HG02588 (cell line): ENCODE data around the gene TXNRD2.

Experiments
- ATAC-seq: cut with Tn5 transposase; IDR thresholded peaks from one replicate; pipeline ENCODE4 v1.9.1; 2021; ENCODE audit warnings: mild to moderate bottlenecking, moderate library complexity; ENCODE audit not compliant: unreplicated experiment

The TXNRD2 gene

DNA sequence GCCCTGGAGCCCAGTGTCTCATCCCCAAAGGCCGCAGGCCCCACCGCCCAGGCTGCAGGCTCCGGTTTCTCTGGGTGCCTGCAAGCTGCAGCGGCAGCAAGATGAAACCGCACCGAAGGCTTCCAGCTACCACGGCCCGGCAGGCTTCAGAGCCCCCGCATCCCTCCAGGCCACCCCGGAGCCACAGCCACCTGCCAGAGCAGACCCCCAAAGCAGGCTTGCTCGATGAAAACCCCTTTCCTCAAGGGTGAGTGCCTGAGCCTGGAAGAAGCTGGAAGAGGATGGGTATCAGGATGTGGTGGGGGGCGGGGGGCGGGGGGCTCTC lies 62.4 kb downstream of the TXNRD2 start:
- ATAC-seq = no peak

DNA sequence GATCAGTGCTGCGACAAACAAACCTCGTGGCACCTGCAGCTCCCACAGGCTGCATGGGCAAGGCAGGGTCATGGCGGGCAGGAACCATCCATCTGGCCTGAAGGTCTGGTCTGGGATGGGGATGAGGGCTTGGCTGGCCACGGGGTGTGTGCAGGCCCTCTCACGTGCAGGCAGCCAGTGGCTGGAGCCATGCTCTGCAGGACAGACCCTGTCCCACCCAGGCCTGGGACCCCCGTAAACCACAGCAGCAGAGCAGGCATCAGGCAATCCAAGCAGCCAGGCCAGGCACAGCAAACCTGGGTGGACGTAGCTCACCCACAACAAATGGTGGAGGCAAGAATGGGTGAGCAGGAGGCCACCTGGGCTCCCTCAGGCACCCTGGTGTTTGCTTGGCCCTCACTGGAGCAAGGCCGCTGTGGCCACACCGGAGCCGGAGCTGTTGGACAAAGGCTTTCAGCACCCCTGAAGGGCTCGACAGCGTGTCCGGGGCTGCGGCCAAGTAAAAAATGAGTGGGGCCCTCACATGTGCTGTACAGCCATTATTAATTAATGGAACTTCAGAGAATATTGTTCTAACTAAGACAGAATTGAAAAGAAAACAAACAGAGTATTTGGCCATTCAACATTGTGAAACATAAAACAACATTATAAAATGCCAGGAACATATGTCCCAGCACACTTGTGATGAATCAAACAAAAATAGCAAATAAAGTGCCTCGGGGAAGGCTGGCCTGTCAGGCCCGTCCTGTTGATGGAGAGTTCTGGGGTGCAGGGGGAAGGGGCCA lies 63.0 kb downstream of the TXNRD2 start:
- ATAC-seq = no peak

DNA sequence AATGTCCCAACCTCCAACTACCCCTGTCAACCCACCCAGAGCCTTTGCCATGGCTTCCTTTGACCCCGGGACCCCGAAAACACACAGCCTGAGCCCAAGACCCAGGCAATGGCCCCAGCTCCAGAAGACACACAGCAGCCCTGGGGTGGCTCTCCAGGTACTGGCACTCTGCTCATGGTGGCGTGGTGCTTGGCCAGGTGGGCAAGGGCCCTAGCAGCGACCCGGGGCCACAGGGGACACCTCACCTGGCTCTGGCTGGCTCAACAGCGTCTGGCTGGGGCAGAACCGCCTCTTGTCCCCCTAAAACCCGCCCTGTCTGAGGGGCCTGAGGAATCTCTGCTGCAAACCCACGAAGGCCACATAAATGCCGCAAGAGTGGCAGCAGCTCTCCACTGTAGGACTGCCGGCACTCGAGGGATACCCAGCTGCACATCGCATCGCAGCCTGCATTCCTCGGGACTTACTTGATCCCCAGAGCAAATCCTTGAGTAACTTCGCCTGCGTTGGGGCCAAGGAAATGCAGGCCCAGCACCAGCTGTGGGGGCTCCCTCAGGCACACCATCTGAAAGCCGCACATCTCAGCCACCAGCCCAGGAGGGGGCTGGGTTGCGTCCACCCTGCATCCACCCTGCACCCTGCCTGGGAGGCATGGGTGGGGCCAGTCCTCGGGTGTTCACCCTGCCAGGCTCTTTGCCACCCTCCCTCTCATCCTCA lies 63.8 kb downstream of the TXNRD2 start:
- no peak for ATAC-seq

DNA sequence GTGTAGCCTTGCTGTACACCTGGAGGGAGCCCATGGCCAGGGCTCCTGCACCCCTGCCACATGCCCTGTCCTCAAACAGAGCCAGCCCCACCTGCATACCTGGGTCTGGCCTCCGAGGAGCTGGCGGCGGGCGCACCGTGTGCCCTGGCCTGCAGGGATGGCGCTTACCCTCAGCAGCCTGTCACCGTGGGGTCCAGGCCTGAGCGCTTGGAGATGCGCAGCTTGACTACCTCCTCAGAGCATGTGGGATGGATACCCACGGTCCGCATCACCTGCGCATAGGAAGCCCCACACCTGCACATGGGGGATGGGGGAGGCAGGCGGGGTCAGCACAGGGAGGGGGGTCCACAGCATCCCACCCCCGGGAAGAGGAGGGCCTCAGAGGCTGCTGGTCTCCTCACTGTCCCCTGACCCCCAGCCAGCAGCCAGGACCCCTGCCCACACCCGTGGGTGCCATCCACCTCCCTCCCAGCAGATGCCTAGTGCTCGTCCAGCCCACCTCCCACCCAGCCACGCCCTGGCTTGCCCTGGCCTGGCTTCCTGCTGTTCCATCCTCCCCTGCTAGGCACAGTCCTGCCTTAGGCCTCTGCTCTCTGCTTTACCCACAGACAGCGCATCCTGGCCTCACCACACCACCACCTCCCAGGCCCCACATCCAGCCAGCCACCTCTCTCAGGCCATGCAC lies 64.5 kb downstream of the TXNRD2 start:
- no peak for ATAC-seq

DNA sequence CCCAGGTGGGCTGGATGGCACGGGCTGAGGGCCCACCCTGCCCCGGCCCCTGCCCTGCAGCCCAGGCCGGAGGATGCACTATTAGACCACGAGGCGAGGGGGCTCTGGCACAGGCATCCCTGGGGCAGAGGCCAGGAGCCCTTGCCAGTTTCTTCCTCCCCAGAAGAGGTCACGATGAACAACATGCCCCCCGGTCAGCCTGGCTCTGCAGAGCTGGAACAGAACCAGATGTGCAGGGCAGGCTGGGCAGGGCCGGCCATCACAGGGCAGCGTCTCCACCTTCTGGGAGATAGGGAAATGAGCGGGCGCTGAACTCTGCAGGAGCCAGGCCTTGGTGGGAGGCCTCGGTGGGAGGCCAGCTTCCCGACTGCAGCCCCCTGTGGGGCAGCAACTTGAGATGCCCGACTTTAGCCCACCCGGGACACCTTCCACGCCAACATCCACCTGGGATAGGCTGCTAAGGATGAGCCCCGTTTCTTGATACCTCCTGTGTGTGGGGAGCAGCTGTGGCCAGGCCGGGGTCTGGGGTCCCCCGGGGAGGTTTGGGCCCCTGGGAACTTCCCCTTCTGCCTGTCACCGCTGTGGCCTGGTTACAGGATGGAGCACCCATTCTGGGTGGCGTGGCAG lies 65.2 kb downstream of the TXNRD2 start:
- no peak for ATAC-seq

DNA sequence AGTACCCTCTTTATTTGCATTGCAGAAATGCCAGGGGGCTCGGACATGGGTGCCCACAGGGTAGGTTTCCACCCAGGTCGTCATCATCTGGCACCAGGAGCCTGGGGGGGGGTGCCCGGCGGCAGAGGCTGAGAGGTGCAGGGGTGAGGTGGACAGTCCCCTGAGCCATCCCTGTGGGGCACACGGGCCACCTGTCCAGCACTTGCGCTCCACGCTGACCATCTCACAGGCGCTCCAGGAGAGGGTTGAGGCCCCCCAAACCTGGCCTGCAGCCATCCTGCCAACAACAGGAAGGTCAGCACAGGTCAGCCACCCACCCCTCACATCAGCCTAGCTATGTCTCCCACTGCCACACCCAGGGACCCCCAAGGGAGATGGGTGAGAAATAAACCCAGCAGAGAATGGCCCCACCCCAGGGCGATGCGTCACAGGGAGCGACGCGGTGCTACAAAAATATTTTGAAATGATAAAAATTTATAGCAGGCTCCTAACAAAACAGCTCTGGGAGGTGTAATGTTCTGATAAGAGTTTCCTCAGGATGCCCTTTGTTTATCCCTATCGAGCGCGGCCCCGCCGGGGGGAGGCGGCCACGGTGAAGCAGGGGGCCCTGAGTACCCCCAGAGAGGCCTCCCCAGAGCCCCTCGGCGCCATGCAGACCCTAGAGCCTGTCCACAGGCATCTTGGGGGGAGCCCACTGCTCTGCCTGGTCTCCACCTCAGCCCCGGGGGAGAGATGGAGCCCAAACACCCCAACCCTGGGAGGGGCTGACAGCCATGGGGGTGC lies 65.9 kb downstream of the TXNRD2 start:
- ATAC-seq = no peak

DNA sequence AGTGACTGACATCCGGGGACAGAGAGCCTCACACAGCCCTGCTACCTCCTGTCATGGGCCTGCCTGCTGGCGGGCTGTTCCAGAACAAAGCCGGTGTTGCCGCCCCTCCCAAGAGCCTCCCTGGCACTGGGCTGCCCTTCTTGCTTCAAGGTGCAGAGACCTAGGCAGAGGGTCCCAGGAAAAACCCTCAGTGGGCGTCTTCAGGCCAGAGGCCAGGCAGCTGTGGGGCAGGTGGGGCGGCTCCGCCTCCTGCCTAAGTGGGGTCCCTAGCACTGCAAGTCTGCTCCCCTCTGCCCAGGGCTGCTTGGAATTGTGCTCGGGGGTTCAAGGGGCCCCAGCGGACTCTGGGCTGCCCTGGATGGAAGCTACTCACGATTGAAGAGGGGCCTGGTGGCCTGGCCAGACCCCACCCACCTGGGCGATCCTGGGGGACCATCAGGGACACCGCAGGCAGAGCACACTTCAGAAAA lies 66.5 kb downstream of the TXNRD2 start:
- ATAC-seq = no peak

DNA sequence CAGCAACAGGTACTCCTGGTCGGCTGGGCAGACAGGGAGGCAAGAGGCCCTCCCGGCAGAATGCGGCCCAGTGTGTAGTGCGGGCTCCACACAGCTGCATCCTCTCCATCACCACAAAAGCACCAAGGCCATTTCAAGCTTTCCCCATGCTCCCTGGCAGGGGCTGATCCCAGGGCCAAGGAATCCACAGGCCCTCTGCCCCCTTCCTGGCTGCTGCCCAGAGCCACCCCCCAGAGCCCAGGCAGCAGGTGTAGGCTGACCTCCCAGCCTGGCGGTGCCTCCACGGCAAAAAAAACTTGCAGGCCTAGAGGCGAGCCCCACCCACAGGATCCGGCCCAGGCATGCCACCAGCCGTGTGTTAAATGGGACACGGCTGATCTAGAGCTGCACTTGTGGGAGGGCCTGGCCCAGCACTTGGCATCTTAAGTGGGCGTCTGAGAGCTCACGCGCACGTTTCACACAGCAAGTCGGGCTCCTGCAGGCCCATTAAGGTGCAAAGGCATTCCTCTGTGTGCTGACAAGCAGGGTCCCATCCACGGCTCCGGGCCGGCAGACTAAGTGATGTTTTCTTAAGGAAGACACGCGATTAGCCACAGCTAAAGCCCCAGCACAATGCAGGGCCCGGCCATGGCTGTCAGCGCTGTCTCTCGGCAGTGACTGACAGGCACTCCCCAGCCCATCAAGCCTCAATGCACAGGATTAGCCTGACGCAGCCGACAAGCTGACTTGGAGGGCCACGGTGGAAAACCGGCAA lies 67.1 kb downstream of the TXNRD2 start:
- no peak for ATAC-seq

DNA sequence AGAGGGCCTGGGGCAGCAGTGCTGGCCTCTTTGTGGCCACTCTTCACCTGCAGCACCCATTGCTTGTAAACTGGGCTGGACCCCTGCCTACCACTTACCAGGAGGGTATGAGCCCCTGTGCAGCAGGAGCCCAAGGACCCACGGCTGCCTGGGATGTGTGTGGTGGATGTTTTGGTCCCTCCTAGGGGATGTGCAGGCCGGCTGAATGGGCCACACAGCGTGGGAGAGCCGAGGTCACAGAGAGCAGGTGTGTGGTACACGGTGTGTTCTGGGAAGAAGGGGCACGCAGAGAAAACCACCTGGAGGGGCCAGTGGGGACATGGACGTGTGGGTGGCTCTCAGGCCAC lies 67.7 kb downstream of the TXNRD2 start:
- no peak for ATAC-seq

DNA sequence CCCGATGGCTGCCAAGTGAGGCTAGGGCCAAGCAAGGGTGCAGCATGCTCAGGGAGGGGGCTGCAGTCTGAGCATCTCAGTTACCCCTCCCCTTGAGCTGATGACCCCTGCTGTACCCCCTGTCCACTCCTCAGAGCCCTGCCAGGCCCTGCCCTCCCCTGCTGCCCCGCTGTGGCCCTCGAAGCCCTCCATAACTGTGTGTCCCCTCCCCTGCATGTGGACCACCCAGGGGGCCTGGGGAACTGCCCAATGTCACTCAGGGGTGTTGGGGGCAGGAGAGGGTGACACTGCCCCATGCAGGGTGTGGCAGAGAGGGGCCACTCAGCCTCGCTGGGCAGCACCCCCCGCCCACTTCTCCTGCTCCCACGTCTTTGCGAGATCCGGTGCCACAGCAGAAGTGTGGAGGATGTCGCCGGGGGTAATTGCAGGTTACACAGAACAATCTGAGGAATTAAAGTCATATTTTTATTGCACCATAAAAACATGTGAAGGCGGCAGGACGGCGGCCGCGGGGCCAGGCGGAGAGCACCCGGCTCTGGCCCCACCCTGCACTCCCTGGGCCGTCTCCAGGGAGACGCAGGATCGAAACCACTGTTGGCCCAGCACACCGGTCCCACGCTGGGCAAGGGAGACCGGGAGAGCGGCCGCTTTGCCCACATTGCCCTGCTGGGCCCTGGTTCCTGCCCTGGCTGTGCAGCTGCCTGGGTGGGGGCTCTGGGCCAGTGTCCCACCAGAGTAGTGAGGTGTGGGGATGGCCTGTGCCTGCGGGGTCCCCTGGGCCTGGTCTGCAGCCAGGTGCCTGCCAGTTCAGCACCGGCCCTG lies 68.3 kb downstream of the TXNRD2 start:
- ATAC-seq = no peak

DNA sequence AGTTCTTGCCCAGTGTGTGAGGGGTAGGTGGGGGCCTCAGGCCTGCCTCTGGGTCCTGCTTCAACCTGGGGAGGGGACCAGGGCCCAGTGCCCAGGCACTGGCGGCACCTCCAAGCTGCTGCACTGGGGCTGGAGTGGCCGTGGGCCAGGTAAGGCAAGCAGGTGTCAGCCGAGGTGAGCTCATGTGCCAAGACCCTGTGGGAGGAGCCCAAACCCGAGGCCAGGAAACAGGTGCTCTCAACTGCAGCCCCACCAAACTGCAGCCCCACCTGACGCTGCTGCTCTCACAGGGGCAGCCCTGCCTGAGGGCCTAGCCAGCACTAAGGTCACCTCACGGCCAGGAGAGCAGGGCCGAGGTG lies 68.9 kb downstream of the TXNRD2 start:
- no peak for ATAC-seq

DNA sequence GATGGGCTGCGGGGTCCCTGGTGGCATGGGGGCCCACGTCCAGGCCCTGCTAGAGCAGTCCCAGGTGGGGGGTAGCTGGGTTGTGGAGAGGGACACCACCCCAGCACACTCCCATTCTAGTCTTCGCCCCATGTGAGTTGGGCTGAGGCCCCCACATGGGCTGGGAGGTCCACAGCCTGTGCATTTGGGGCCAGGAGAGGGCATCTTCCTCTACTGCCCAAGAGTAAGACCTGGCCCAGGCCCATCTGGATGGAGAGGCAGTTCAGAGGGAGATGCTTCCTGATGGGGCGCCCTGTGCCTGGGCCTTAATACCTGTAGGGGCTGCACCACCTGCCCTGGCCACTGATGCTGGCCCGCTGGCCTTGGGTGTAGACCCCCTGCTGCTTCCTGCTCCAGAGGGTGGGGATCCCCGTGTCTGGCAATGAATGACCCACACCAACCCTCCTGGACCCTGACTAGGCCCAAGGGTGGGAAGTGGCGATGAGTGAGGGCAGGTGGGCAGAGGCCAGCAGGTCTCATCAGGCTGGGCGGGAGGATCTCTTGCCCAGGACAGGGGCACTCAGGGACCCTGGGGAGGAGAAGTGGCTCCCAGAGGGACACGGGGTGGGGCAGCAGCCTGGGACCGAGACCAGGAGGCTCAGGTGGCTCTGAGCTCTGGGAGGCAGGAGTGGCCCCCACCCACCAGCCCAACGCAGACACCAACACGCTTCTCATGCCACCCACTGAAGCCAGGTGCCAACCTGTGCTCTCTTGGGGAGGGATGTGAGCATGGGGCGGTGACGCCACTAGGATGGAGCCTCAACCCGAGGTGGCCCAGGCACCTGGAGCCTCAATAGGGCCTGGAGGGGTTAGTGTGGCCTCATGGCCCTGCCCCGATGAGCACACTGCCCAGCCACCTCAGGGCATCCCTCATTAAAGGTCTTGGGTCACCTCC lies 69.5 kb downstream of the TXNRD2 start:
- no peak for ATAC-seq

DNA sequence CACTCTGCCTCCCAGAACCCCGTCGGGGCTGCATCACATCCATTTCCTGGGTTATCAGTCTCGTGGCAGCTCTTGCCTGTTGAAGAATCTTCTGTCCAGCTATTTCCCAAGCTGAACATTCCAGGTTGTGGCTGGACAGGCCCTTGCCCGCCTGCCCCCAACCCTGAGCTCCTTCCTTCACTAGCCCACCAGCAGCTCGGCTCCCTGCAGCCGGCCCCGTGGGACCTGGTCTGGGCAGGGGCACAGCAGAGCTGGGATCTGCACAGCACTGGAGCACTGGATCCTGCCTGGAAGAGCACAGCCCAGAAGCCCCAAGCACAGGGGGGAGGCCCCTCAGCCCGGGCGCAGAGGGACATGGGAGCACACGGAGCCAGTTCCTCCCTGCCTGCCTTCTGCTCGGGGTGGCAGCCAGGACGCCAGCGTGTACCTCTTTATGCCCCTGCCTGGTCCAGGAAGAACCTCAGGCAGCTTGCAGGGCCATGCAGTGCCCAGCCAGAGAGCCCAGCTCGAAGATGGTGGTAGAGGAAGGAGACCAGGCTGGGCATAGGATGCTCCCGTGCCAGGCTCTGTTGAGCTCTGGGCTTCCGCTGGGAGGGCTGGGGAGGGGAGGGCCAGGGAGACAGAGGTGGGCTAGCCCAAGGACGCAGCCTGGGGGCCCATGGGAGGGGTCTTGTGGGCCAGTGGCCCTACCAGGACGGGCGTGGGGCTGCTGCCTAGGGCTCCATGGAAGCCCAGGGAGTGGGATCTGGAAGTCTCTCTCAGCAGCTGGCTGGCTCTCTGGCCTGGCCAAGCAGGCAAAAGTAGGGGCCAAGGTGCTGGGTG lies 70.4 kb downstream of the TXNRD2 start:
- ATAC-seq = no peak

DNA sequence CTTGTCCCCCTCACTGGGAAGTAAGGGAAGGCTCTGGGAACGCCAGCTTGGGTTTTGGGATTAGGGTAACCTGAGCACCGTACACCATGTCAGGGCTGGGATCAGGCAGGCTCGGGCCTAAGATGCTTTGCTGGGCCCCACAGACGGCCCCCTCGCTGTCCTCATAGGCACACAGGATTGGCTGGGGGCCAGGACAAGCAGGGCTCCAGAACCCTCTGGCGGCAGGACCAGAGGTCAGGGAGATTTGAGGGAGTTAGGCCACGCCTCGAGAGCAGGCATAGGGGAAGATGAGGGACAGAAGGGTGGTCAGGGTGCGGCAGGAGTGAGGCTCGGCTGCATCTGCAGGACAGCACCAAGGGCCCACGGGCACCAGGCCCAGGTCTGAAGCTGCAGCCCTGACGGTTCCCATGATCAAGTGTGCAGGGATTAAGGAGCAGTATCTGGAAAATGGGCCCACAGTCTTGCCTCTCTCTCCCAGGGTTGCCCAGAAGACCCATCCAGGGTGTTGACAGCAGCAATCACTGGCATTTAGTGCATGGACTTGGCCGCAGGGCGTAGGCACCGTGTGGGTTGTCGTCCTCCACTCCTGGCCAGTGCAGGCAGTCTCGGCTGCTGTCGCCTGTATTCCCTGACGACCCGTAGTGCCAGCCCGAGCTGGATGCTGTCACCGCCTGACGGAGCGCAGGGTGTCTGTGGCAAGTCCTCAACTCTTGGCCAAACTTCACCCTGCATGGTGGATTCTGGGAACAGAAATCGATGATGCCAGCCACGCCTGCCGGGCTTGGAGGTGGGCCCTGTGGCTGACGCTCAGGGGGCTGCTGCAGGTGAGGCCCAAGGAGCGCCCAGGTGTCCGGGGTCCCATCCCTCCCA lies 71.2 kb downstream of the TXNRD2 start:
- ATAC-seq = no peak

DNA sequence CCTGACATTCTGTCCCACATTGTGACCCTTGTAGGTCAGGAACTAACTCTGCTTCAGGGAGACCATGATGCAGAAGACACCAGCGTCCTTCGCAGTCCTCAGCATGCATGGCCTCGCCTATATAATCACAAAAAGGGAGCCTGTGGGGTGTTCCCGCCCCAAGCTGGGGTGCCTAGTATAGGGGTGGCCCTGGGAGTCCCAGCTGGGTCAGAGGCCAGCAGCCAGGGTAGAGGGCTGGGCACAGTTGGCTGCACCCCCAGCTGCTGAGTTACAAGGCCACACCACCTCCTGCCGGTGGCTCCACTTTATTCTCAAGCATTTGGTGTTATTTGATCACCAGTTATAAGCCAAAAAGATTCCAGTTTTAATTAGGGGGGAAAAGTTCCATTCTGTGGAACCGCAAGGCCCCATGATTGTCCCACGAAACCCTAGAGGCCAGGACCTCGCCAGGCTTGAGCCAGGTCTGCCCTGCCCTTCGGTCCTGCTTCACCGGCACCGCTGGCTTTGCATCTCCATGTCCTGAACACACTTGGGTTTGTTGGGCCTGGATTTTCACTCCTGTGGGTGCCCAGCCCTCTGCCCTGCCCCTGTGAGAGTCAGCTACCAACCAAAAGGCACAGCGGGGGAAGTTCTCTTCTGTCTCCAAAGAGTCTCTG lies 72.0 kb downstream of the TXNRD2 start:
- ATAC-seq = no peak
